A673 (cell line): ENCODE results near the gene ENAH. TPM values are rescaled to one million over a fixed set of nuclear protein-coding genes. Genes with fewer than 3 reads are reported as not detected.

Experiments
- BruUV-seq: library from RNA; stranded (reverse); fragments of 400-500 nt; replicated peaks from 2 replicates; lab custom pipeline; 2021; lab: Mats Ljungman, UMichigan
- CTCF ChIA-PET: fragments of 300-600 bp; sonication (Branson Sonifier 250); formaldehyde crosslinking; loops from one replicate; lab custom pipeline; 2022; ENCODE audit warnings: antibody characterized with exemption; lab: Charles Lee
- POLR2A ChIA-PET: fragments of 300-600 bp; sonication (Branson Sonifier 250); formaldehyde crosslinking; loops from one replicate; lab custom pipeline; 2022; ENCODE audit warnings: antibody characterized with exemption; ENCODE audit not compliant: low non-redundant PET; lab: Charles Lee
- DNase-seq: peaks from one replicate; pipeline ENCODE4 v3.0.0-alpha.2; 2015; ENCODE audit warnings: low spot score
- H3K27ac ChIP-seq: fragments of 200-600 bp; sonication (generic); 2 replicates; pipeline ENCODE4 v1.5.1; 2016; ENCODE audit warnings: mixed run types, low read depth, mild to moderate bottlenecking, mixed read lengths, antibody characterized with exemption, low read length; ENCODE audit not compliant: poor library complexity, severe bottlenecking
- H3K27me3 ChIP-seq: fragments of 200-600 bp; sonication (generic); replicated peaks from 2 replicates; pipeline ENCODE4 v1.6.1; 2017; ENCODE audit warnings: mixed run types, low read depth, mild to moderate bottlenecking, mixed read lengths, antibody characterized with exemption, low read length; ENCODE audit not compliant: insufficient read depth, poor library complexity
- H3K36me3 ChIP-seq: fragments of 200-600 bp; sonication (generic); 2 replicates; pipeline ENCODE4 v1.6.1; 2016; ENCODE audit warnings: mixed run types, mild to moderate bottlenecking, mixed read lengths, antibody characterized with exemption, low read length; ENCODE audit not compliant: insufficient read depth, poor library complexity, severe bottlenecking
- H3K4me1 ChIP-seq: fragments of 200-600 bp; sonication (generic); 2 replicates; pipeline ENCODE4 v1.6.1; 2017; ENCODE audit warnings: mixed run types, mild to moderate bottlenecking, mixed read lengths, antibody characterized with exemption, low read length; ENCODE audit not compliant: insufficient read depth, poor library complexity, severe bottlenecking
- H3K4me3 ChIP-seq: fragments of 200-600 bp; sonication (generic); 2 replicates; pipeline ENCODE4 v1.5.1; 2016; ENCODE audit warnings: low read depth, mixed run types, mild to moderate bottlenecking, mixed read lengths, low read length; ENCODE audit not compliant: poor library complexity, severe bottlenecking
- H3K9me3 ChIP-seq: fragments of 200-600 bp; sonication (generic); 2 replicates; pipeline ENCODE4 v1.6.1; 2016; ENCODE audit warnings: mixed run types, low read depth, mild to moderate bottlenecking, mixed read lengths, antibody characterized with exemption, low read length; ENCODE audit not compliant: poor library complexity, severe bottlenecking
- CTCF ChIP-seq: fragments of 300-800, 200-600 bp; sonication (generic); conservative IDR thresholded peaks from 2 replicates; pipeline ENCODE4 v1.5.1; 2017; ENCODE audit warnings: low read depth, mild to moderate bottlenecking, antibody characterized with exemption, low read length, moderate library complexity, mixed read lengths
- EZH2 ChIP-seq: fragments of 200-600 bp; sonication (generic); IDR thresholded peaks from 2 replicates; pipeline ENCODE4 v1.6.1; 2017; ENCODE audit warnings: borderline replicate concordance, low read depth, mild to moderate bottlenecking, mixed read lengths, antibody characterized with exemption, low read length; ENCODE audit not compliant: poor library complexity, severe bottlenecking
- intact Hi-C: fragments of 100-400 bp; cut with micrococcal nuclease; formaldehyde crosslinking; loops from one replicate; pipeline ENCODE4 v1.10.0; 2022; ENCODE audit not compliant: unreplicated experiment
- total RNA-seq: library from RNA; stranded (reverse); gene quantifications from 2 replicates; pipeline ENCODE4 v1.2.3, GENCODE V29; 2021

ENAH gene
- total RNA-seq, 1 experiment from 2014 or later: 186 TPM

- ChIA-PET POLR2A (no interaction called here), CTCF (interaction anchor here (1.0 kb wide), 1 partner anchor 312 kb away, joined by 3 read pairs; the partner anchor contains the start of gene EPHX1)
- H3K9me3 ChIP-seq: no peaks in the 10 kb centered on the region
- H3K4me1 ChIP-seq: peaks cover 9% of the 10 kb centered on the region
- peaks cover 10% of the 10 kb centered on the region for H3K36me3 ChIP-seq
- H3K4me3 ChIP-seq: no peak overlapping the region
- DNase-seq: peak; percentile 77
- H3K27me3 ChIP-seq: no peaks in the 10 kb centered on the region
- TF ChIP-seq EZH2 (no peak), CTCF (no peak)
- no TSS peak for BruUV-seq
- H3K27ac ChIP-seq: peak overlapping the region; percentile 38
- intact Hi-C loops: no loop called here
These were observed 154.3 kb downstream of the ENAH start for GRCh38 chr1:225498549-225499136.

GRCh38 chr1:225494789-225495359, 158.0 kb downstream of the ENAH start:
- H3K4me3 ChIP-seq: no peak overlapping the region
- ChIA-PET CTCF (no interaction called here), POLR2A (no interaction called here)
- no peaks in the 10 kb centered on the region for H3K27me3 ChIP-seq
- no TSS peak for BruUV-seq
- peaks cover 10% of the 10 kb centered on the region for H3K36me3 ChIP-seq
- no peaks in the 10 kb centered on the region for H3K9me3 ChIP-seq
- peaks cover 9% of the 10 kb centered on the region for H3K4me1 ChIP-seq
- TF ChIP-seq CTCF (no peak), EZH2 (no peak)
- no peak overlapping the region for H3K27ac ChIP-seq
- intact Hi-C loops: no loop called here
- DNase-seq: no peak

- ChIA-PET CTCF (no interaction called here), POLR2A (interaction anchor here (0.7 kb wide), 1 partner anchor 478 kb away, joined by 3 read pairs; no protein-coding TSS in a partner anchor)
These were observed 159.2 kb downstream of the ENAH start for GRCh38 chr1:225493591-225494246.

More at GRCh38 chr1:225493591-225494246, 159.2 kb downstream of the ENAH start:
- Histone ChIP-seq H3K27ac (no peak overlapping the region), H3K36me3 (peaks cover 10% of the 10 kb centered on the region), H3K9me3 (no peaks in the 10 kb centered on the region), H3K4me1 (peaks cover 7% of the 10 kb centered on the region), H3K4me3 (no peak overlapping the region), H3K27me3 (no peaks in the 10 kb centered on the region)
- TF ChIP-seq CTCF: no peak
- no peak for TF ChIP-seq EZH2
- DNase-seq: no peak
- intact Hi-C loops: no loop called here
- no TSS peak for BruUV-seq
